ENCODE measurements around the gene LENG1.

GRCh38 chr19:54115109-54116063 is 44.1 kb downstream of the LENG1 start, which contains the start of the genes PRPF31 and TFPT:
- peak; percentile 57 to 62 for TF ChIP-seq POLR2A (IDR thresholded peaks at IDR 0.05)
- TF ChIP-seq CTCF (IDR thresholded peaks at IDR 0.05) = no peak
